K562 (cell line): ENCODE data around the gene FSHR. TPM values are rescaled to one million over a fixed set of nuclear protein-coding genes. Genes with fewer than 3 reads are reported as not detected.

Experiments used
- SMAD3 ChIP-seq: fragments of 450-650 bp; formaldehyde crosslinking; conservative IDR thresholded peaks from 2 replicates; pipeline ENCODE4 v1.4.0; 2020; ENCODE audit warnings: mild to moderate bottlenecking
- TSC22D4 ChIP-seq: fragments of 450-650 bp; IDR thresholded peaks from 2 replicates; pipeline ENCODE4 v1.6.1; 2016; ENCODE audit warnings: missing genetic modification characterization, missing biosample characterization, control low read depth
- ZFPM2 ChIP-seq: fragments of 250-450 bp; sonication (Bioruptor Pico); IDR thresholded peaks from 2 replicates; pipeline ENCODE4 v1.5.1; 2022; ENCODE audit warnings: mild to moderate bottlenecking
- ZNF318 ChIP-seq, 2 experiments: fragments of 450-650 bp; IDR thresholded peaks; 2 replicates each; pipeline ENCODE4 v1.6.1; 2016; ENCODE audit warnings: mild to moderate bottlenecking in 2 of 2, borderline replicate concordance in 1 of 2, low read depth in 1 of 2, moderate library complexity in 1 of 2
- ZNF778 ChIP-seq: fragments of 450-650 bp; formaldehyde crosslinking; IDR thresholded peaks from 2 replicates; pipeline ENCODE4 v1.4.0; 2020; ENCODE audit warnings: mild to moderate bottlenecking, moderate library complexity
- ZNF780A ChIP-seq: fragments of 250-450 bp; sonication (Bioruptor Pico); IDR thresholded peaks from 2 replicates; pipeline ENCODE4 v1.5.0; 2021; ENCODE audit warnings: mild to moderate bottlenecking
- polyA plus RNA-seq, 8 experiments: library from polyadenylated mRNA; depleted of rRNA in 4 of 8; stranded (reverse) in 5 of 8; unstranded in 3 of 8; fragments of >200 nt; fragmentation: Nextera tagmentation in 2 of 8; fragmentation: Illumina TruSeq in 1 of 8; extraction: Ambion mirVana in 2 of 8; extraction: Trizol in 1 of 8; gene quantifications; 2 replicates each; pipeline versions ENCODE4 v1.2.1 to v1.2.3, GENCODE V29; 2011 to 2014; ENCODE audit warnings: inconsistent platforms in 1 of 8, missing spikeins in 1 of 8
- total RNA-seq, 7 experiments: library from RNA; depleted of rRNA in 6 of 7; stranded (reverse); fragments of >200 nt in 6 of 7; fragmentation: Illumina TruSeq in 2 of 7; extraction: Trizol in 2 of 7; gene quantifications; 2 replicates each; pipeline versions ENCODE4 v1.2.1 to v1.2.3, GENCODE V29; 2011 to 2021; ENCODE audit warnings: low replicate concordance in 1 of 7
- TF ChIP-seq, protein P1 (sequence below): fragments of 450-650 bp; IDR thresholded peaks from 2 replicates; pipeline ENCODE4 v1.6.1; 2016
- TF ChIP-seq, protein P2 (sequence below): fragments of 250-450 bp; sonication (Bioruptor Pico); IDR thresholded peaks from 2 replicates; pipeline ENCODE4 v1.6.1; 2021; ENCODE audit warnings: mild to moderate bottlenecking

Gene FSHR
- total and polyA plus RNA-seq, 9 of the 15 experiments (the other 6 are each of a cell fraction or from before 2014, with no cell fraction given): not detected

DNA sequence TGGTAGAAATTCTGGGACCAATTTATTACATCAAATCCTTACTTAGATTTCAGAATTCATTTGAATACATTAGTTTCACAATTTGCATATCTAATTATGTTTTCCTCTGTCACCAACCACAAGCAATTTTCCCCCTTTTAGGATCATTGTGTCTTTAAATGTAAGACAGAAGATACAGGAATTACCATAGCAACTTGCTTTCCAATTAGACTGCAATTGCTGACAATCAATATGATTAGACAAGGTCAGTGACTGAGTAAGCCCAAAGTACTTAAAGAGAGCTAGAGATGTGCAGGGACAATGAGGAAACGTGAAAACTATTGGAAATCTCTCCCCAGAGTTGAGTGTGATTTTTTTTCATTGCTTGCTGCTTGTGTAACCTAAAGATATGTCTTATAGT is 121.4 kb downstream of the FSHR start (continued):
- TF ChIP-seq ZNF318 (IDR thresholded peaks at IDR 0.05; ENCODE audit: borderline replicate concordance in 1 of 2, low read depth in 1 of 2): no peak
- no peak for TF ChIP-seq ZNF778 (CRISPR knock-in tag)
- no peak for TF ChIP-seq SMAD3 (CRISPR knock-in tag)
- TF ChIP-seq ZNF780A (CRISPR knock-in tag): no peak
- TF ChIP-seq, protein P1, sequence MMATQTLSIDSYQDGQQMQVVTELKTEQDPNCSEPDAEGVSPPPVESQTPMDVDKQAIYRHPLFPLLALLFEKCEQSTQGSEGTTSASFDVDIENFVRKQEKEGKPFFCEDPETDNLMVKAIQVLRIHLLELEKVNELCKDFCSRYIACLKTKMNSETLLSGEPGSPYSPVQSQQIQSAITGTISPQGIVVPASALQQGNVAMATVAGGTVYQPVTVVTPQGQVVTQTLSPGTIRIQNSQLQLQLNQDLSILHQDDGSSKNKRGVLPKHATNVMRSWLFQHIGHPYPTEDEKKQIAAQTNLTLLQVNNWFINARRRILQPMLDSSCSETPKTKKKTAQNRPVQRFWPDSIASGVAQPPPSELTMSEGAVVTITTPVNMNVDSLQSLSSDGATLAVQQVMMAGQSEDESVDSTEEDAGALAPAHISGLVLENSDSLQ: no peak
- TF ChIP-seq, protein P2, sequence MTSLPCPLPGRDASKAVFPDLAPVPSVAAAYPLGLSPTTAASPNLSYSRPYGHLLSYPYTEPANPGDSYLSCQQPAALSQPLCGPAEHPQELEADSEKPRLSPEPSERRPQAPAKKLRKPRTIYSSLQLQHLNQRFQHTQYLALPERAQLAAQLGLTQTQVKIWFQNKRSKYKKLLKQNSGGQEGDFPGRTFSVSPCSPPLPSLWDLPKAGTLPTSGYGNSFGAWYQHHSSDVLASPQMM (CRISPR knock-in tag): no peak
- TF ChIP-seq TSC22D4 (tag): no peak
- TF ChIP-seq ZFPM2 (CRISPR knock-in tag): no peak
